Measurements from ENCODE around the gene ARHGDIB. TPM values are rescaled to one million over a fixed set of nuclear protein-coding genes. Genes with fewer than 3 reads are reported as not detected.
A peak's percentile ranks its signal among the peaks of the same experiment; 100 is the strongest.

ARHGDIB gene
- total and polyA plus RNA-seq, 2 donors (not counting 1 experiment from before 2014, with no cell fraction given) = 8.3 to 43.7 TPM

DNA sequence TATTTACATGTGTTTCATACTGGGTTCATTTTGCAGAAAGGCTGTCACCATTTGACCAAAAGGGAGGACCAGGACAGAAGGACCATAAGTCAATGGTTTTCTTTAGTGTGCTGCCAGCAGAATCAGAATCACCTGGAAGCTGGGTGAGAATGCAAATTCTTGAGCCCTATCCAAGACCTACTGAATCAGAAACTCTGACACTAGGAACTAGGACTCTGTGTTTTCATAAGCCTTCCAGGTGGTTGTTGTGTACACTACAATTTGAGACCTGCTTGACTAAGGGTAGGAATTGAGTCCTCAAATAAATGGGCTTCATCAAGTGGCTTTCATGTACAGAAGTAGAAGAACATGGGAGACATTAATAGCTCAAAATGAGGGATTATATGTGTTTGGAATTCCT lies 43.7 kb upstream of the ARHGDIB start:
- peaks cover 3% of the 10 kb centered on the region for H3K27me3 ChIP-seq (ENCODE audit: control insufficient read depth, insufficient read depth, low read length)
- no peaks in the 10 kb centered on the region for H3K9me3 ChIP-seq (ENCODE audit: control insufficient read depth, insufficient read depth, low read depth, low read length)

DNA sequence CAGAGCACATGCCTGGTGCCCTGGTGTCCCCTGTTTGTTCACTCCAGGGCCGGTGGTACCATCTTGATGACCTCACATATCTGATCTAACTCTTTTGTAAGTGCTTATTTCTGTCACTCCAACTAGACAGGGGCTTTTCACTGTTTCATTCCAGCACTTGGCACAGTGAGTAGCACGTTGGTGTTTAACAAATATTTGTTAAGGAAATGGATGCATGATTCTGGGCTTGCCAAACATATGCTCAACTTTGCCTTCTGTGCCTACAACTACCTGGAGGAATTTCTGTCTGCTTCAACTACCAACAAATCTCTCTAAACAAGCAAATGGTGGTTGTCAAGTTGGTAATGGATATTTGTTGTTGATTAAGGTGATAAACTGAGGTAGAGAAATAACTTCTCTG lies 43.0 kb upstream of the ARHGDIB start:
- Histone ChIP-seq H3K4me3 (replicated peaks in 1 of 4; ENCODE audit: control extremely low read depth in 1 of 4, insufficient read depth in 1 of 4, low read depth in 3 of 4, low read length in 4 of 4) (no peak overlapping the region), H3K9ac (ENCODE audit: insufficient read depth, low read length) (no peak overlapping the region), H3K4me2 (ENCODE audit: extremely low read depth, insufficient read depth, low read length) (no peak overlapping the region), H3K9me3 (ENCODE audit: control insufficient read depth, insufficient read depth, low read depth, low read length) (no peaks in the 10 kb centered on the region), H3K4me1 (ENCODE audit: control insufficient read depth, extremely low read depth, insufficient read depth, low read length) (no peaks in the 10 kb centered on the region), H3K27ac (ENCODE audit: insufficient read depth, low read length) (no peak overlapping the region), H3K27me3 (ENCODE audit: control insufficient read depth, insufficient read depth, low read length) (peaks cover 3% of the 10 kb centered on the region), H4K20me1 (ENCODE audit: control insufficient read depth, extremely low read depth, insufficient read depth, low read length) (no peaks in the 10 kb centered on the region), H3K79me2 (ENCODE audit: control insufficient read depth, insufficient read depth, low read length) (no peaks in the 10 kb centered on the region), H2AFZ (ENCODE audit: low read length) (no peak overlapping the region), H3K36me3 (ENCODE audit: control insufficient read depth, insufficient read depth, low read length) (no peaks in the 10 kb centered on the region)
- DNase-seq (ENCODE audit: low read depth in 2 of 2) = no peak
- no peak for TF ChIP-seq CTCF (conservative IDR thresholded peaks at IDR 0.05 in 1 of 2, IDR thresholded peaks at IDR 0.05 in 1 of 2; ENCODE audit: low read depth in 1 of 2, low read length in 2 of 2)
- no peak for TF ChIP-seq EZH2 (IDR thresholded peaks at IDR 0.05; ENCODE audit: low read length, missing control alignments)

More for the DNA sequence above, 43.7 kb upstream of the ARHGDIB start:
- Histone ChIP-seq H4K20me1 (ENCODE audit: control insufficient read depth, extremely low read depth, insufficient read depth, low read length) (no peaks in the 10 kb centered on the region), H3K4me1 (ENCODE audit: control insufficient read depth, extremely low read depth, insufficient read depth, low read length) (no peaks in the 10 kb centered on the region), H3K79me2 (ENCODE audit: control insufficient read depth, insufficient read depth, low read length) (no peaks in the 10 kb centered on the region), H3K4me3 (replicated peaks in 1 of 4; ENCODE audit: control extremely low read depth in 1 of 4, insufficient read depth in 1 of 4, low read depth in 3 of 4, low read length in 4 of 4) (no peak overlapping the region), H3K36me3 (ENCODE audit: control insufficient read depth, insufficient read depth, low read length) (no peaks in the 10 kb centered on the region), H3K4me2 (ENCODE audit: extremely low read depth, insufficient read depth, low read length) (no peak overlapping the region), H3K9ac (ENCODE audit: insufficient read depth, low read length) (no peak overlapping the region), H3K27ac (ENCODE audit: insufficient read depth, low read length) (no peak overlapping the region), H2AFZ (ENCODE audit: low read length) (no peak overlapping the region)
- no peak for DNase-seq (ENCODE audit: low read depth in 2 of 2)
- no peak for TF ChIP-seq CTCF (conservative IDR thresholded peaks at IDR 0.05 in 1 of 2, IDR thresholded peaks at IDR 0.05 in 1 of 2; ENCODE audit: low read depth in 1 of 2, low read length in 2 of 2)
- TF ChIP-seq EZH2 (IDR thresholded peaks at IDR 0.05; ENCODE audit: low read length, missing control alignments) = no peak

- H3K9me3 ChIP-seq (ENCODE audit: control insufficient read depth, insufficient read depth, low read depth, low read length) = no peaks in the 10 kb centered on the region
- DNase-seq (ENCODE audit: low read depth in 2 of 2) = peak; percentile 36 to 42
- H3K36me3 ChIP-seq (ENCODE audit: control insufficient read depth, insufficient read depth, low read length) = no peaks in the 10 kb centered on the region
- peaks cover 3% of the 10 kb centered on the region for H3K27me3 ChIP-seq (ENCODE audit: control insufficient read depth, insufficient read depth, low read length)
- no peak overlapping the region for H3K4me3 ChIP-seq (replicated peaks in 1 of 4; ENCODE audit: control extremely low read depth in 1 of 4, insufficient read depth in 1 of 4, low read depth in 3 of 4, low read length in 4 of 4)
- no peaks in the 10 kb centered on the region for H3K4me1 ChIP-seq (ENCODE audit: control insufficient read depth, extremely low read depth, insufficient read depth, low read length)
- no peak overlapping the region for H2AFZ ChIP-seq (ENCODE audit: low read length)
- no peak for TF ChIP-seq EZH2 (IDR thresholded peaks at IDR 0.05; ENCODE audit: low read length, missing control alignments)
- peak in 1 of 2 donors; percentile 2 for TF ChIP-seq CTCF (conservative IDR thresholded peaks at IDR 0.05 in 1 of 2, IDR thresholded peaks at IDR 0.05 in 1 of 2; ENCODE audit: low read depth in 1 of 2, low read length in 2 of 2)
- H3K4me2 ChIP-seq (ENCODE audit: extremely low read depth, insufficient read depth, low read length) = no peak overlapping the region
- no peaks in the 10 kb centered on the region for H3K79me2 ChIP-seq (ENCODE audit: control insufficient read depth, insufficient read depth, low read length)
- no peak overlapping the region for H3K27ac ChIP-seq (ENCODE audit: insufficient read depth, low read length)
- no peak overlapping the region for H3K9ac ChIP-seq (ENCODE audit: insufficient read depth, low read length)
- H4K20me1 ChIP-seq (ENCODE audit: control insufficient read depth, extremely low read depth, insufficient read depth, low read length) = no peaks in the 10 kb centered on the region
Observed at GRCh38 chr12:15001733-15002382, 40.5 kb upstream of the ARHGDIB start.

All from fibroblast of lung (primary cell).